Activated CD8-positive, alpha-beta memory T cell treated with anti-CD3 and anti-CD28 coated beads for 24 hours (primary cell): Measurements from ENCODE around the gene C17orf113.

Source experiments
- DNase-seq: peaks from one replicate; pipeline ENCODE4 v3.0.0-alpha.2; 2020

Gene C17orf113

GRCh38 chr17:42050393-42051012 lies at the start of gene C17orf113:
TSS of gene C17orf113 (minus strand) at chr17:42050601. CDS start at chr17:42043376, 7,225 bp downstream.
- peak; percentile 81 for DNase-seq

- DNase-seq, result no peak
Observed at GRCh38 chr17:42098730-42099399, 48.5 kb upstream of the C17orf113 start.

GRCh38 chr17:42097691-42098631 lies 47.6 kb upstream of the C17orf113 start, which contains the start of gene ZNF385C:
TSS of gene ZNF385C (minus strand) at chr17:42098473. CDS start at chr17:42063056, 35,417 bp downstream.
- DNase-seq, result peak; percentile 74

- DNase-seq, result no peak
Observed at GRCh38 chr17:42096360-42097111, 46.1 kb upstream of the C17orf113 start.

GRCh38 chr17:42094375-42095069 lies 44.1 kb upstream of the C17orf113 start:
- no peak for DNase-seq

- no peak for DNase-seq
Observed at GRCh38 chr17:42092939-42093338, 42.5 kb upstream of the C17orf113 start.

GRCh38 chr17:42090964-42091790 lies 40.8 kb upstream of the C17orf113 start:
- DNase-seq, result no peak

- DNase-seq, result no peak
Observed at GRCh38 chr17:42088736-42089135, 38.3 kb upstream of the C17orf113 start.

- DNase-seq, result no peak
Observed at GRCh38 chr17:42087736-42088705, 37.6 kb upstream of the C17orf113 start.

- DNase-seq, result no peak
Observed at GRCh38 chr17:42087042-42087701, 36.8 kb upstream of the C17orf113 start.

- DNase-seq, result no peak
Observed at GRCh38 chr17:42081516-42082129, 31.2 kb upstream of the C17orf113 start.

GRCh38 chr17:42079541-42079940 lies 29.1 kb upstream of the C17orf113 start:
- no peak for DNase-seq

GRCh38 chr17:42078396-42079043 lies 28.1 kb upstream of the C17orf113 start:
- DNase-seq, result no peak

GRCh38 chr17:42077755-42078154 lies 27.4 kb upstream of the C17orf113 start:
- DNase-seq, result no peak

- DNase-seq, result no peak
Observed at GRCh38 chr17:42076797-42077559, 26.6 kb upstream of the C17orf113 start.

- no peak for DNase-seq
Observed at GRCh38 chr17:42075789-42076188, 25.4 kb upstream of the C17orf113 start.
